H9 (cell line): ENCODE results near the gene METTL27. TPM values are rescaled to one million over a fixed set of nuclear protein-coding genes. Genes with fewer than 3 reads are reported as not detected.

Source experiments
- DNase-seq: peaks from one replicate; pipeline ENCODE4 v3.0.0-alpha.2; 2017
- H2AFZ ChIP-seq: one replicate; pipeline ENCODE4 v1.6.1; 2013; ENCODE audit warnings: mild to moderate bottlenecking, low read length, control low read depth, moderate library complexity
- H2AK5ac ChIP-seq: 2 replicates; pipeline ENCODE4 v1.6.1; 2013; ENCODE audit warnings: low read length, control low read depth, mixed read lengths; ENCODE audit not compliant: insufficient read length
- H2BK120ac ChIP-seq: one replicate; pipeline ENCODE4 v1.6.1; 2013; ENCODE audit warnings: low read depth, mild to moderate bottlenecking, low read length, control low read depth, inconsistent platforms; ENCODE audit not compliant: poor library complexity, severe bottlenecking
- H2BK12ac ChIP-seq: 2 replicates; pipeline ENCODE4 v1.6.1; 2013; ENCODE audit warnings: low read length, control low read depth, mixed read lengths, low read depth; ENCODE audit not compliant: insufficient read length
- H2BK15ac ChIP-seq: 2 replicates; pipeline ENCODE4 v1.6.1; 2013; ENCODE audit warnings: low read depth, low read length, control low read depth
- H2BK20ac ChIP-seq: one replicate; pipeline ENCODE4 v1.6.1; 2013; ENCODE audit warnings: low read depth, mild to moderate bottlenecking, low read length, control low read depth, inconsistent platforms; ENCODE audit not compliant: poor library complexity, severe bottlenecking
- H2BK5ac ChIP-seq: 2 replicates; pipeline ENCODE4 v1.6.1; 2013; ENCODE audit warnings: low read length, control low read depth, mixed read lengths; ENCODE audit not compliant: insufficient read length
- H3K14ac ChIP-seq: 2 replicates; pipeline ENCODE4 v1.6.1; 2013; ENCODE audit warnings: low read length, control low read depth; ENCODE audit not compliant: insufficient read depth
- H3K18ac ChIP-seq: 2 replicates; pipeline ENCODE4 v1.6.1; 2013; ENCODE audit warnings: low read depth, mild to moderate bottlenecking, mixed read lengths, low read length, control low read depth; ENCODE audit not compliant: insufficient read length
- H3K23ac ChIP-seq: 2 replicates; pipeline ENCODE4 v1.6.1; 2013; ENCODE audit warnings: low read length, control low read depth, mixed read lengths, low read depth; ENCODE audit not compliant: insufficient read length
- H3K23me2 ChIP-seq: 2 replicates; pipeline ENCODE4 v1.6.1; 2013; ENCODE audit warnings: low read depth, mild to moderate bottlenecking, mixed read lengths, low read length, control low read depth; ENCODE audit not compliant: insufficient read length, poor library complexity, severe bottlenecking
- H3K27ac ChIP-seq: 2 replicates; pipeline ENCODE4 v1.5.1; 2013; ENCODE audit warnings: low read length, control low read depth, mixed read lengths, low read depth; ENCODE audit not compliant: insufficient read length
- H3K27me3 ChIP-seq: 2 replicates; pipeline ENCODE4 v1.6.1; 2013; ENCODE audit warnings: low read length, control low read depth, inconsistent platforms; ENCODE audit not compliant: insufficient read depth
- H3K4ac ChIP-seq: 2 replicates; pipeline ENCODE4 v1.6.1; 2013; ENCODE audit warnings: low read depth, mild to moderate bottlenecking, control low read depth, inconsistent platforms, low read length, moderate library complexity
- H3K4me1 ChIP-seq: 2 replicates; pipeline ENCODE4 v1.6.1; 2013; ENCODE audit warnings: low read length, control low read depth, inconsistent platforms; ENCODE audit not compliant: insufficient read depth
- H3K4me2 ChIP-seq: 2 replicates; pipeline ENCODE4 v1.6.1; 2013; ENCODE audit warnings: low read length, control low read depth, mixed read lengths; ENCODE audit not compliant: insufficient read length, insufficient read depth
- H3K56ac ChIP-seq: 2 replicates; pipeline ENCODE4 v1.6.1; 2013; ENCODE audit warnings: low read depth, mild to moderate bottlenecking, mixed read lengths, low read length, control low read depth; ENCODE audit not compliant: insufficient read length
- H3K79me1 ChIP-seq: 2 replicates; pipeline ENCODE4 v1.6.1; 2013; ENCODE audit warnings: low read depth, mild to moderate bottlenecking, moderate library complexity, low read length, control low read depth, inconsistent platforms; ENCODE audit not compliant: insufficient read depth, poor library complexity, severe bottlenecking
- H3K79me2 ChIP-seq: 2 replicates; pipeline ENCODE4 v1.6.1; 2013; ENCODE audit warnings: low read length, control low read depth, inconsistent platforms; ENCODE audit not compliant: insufficient read depth
- H3K9ac ChIP-seq: 2 replicates; pipeline ENCODE4 v1.6.1; 2013; ENCODE audit warnings: low read length, control low read depth, mixed read lengths; ENCODE audit not compliant: insufficient read length; ENCODE audit errors: extremely low read depth
- H3K9me3 ChIP-seq: one replicate; pipeline ENCODE4 v1.6.1; 2013; ENCODE audit warnings: low read depth, low read length, inconsistent platforms; ENCODE audit not compliant: control insufficient read depth
- H3T11ph ChIP-seq: one replicate; pipeline ENCODE4 v1.6.1; 2013; ENCODE audit warnings: mild to moderate bottlenecking, low read length, control low read depth, inconsistent platforms
- H4K20me1 ChIP-seq: one replicate; pipeline ENCODE4 v1.6.1; 2013; ENCODE audit not compliant: control insufficient read depth, insufficient read length, insufficient read depth
- H4K5ac ChIP-seq: 2 replicates; pipeline ENCODE4 v1.6.1; 2013; ENCODE audit warnings: low read depth, mild to moderate bottlenecking, mixed read lengths, low read length, control low read depth; ENCODE audit not compliant: insufficient read length
- H4K8ac ChIP-seq: replicated peaks from 2 replicates; pipeline ENCODE4 v1.6.1; 2013; ENCODE audit warnings: low read length, control low read depth, mixed read lengths, low read depth; ENCODE audit not compliant: insufficient read length
- H4K91ac ChIP-seq: 2 replicates; pipeline ENCODE4 v1.6.1; 2013; ENCODE audit warnings: low read depth, mild to moderate bottlenecking, moderate library complexity, mixed read lengths, low read length, control low read depth; ENCODE audit not compliant: insufficient read length
- H3K27ac Mint-ChIP-seq, 3 experiments: 2 replicates in 2 of 3; 3 replicates in 1 of 3; pipeline ENCODE4 v1.8.0; 2020 to 2021; ENCODE audit warnings: mixed read lengths in 3 of 3, mild to moderate bottlenecking in 1 of 3, moderate library complexity in 1 of 3
- H3K27me3 Mint-ChIP-seq: 2 replicates; pipeline ENCODE4 v1.8.0; 2021; ENCODE audit warnings: low read depth, mild to moderate bottlenecking, moderate library complexity, mixed read lengths
- H3K36me3 Mint-ChIP-seq, 3 experiments: 2 replicates in 2 of 3; 3 replicates in 1 of 3; pipeline ENCODE4 v1.8.0; 2020 to 2021; ENCODE audit warnings: low read depth in 3 of 3, mixed read lengths in 3 of 3; ENCODE audit not compliant: insufficient read depth in 1 of 3
- H3K4me1 Mint-ChIP-seq, 2 experiments: 2 replicates each; pipeline ENCODE4 v1.8.0; 2020; ENCODE audit warnings: mixed read lengths in 2 of 2
- H3K4me3 Mint-ChIP-seq, 2 experiments: 2 replicates in 1 of 2; 3 replicates in 1 of 2; pipeline ENCODE4 v1.8.0; 2020 to 2021; ENCODE audit warnings: mild to moderate bottlenecking in 2 of 2, mixed read lengths in 2 of 2, moderate library complexity in 1 of 2
- H3K9me3 Mint-ChIP-seq, 2 experiments: 2 replicates in 1 of 2; 3 replicates in 1 of 2; pipeline ENCODE4 v1.8.0; 2020; ENCODE audit warnings: mild to moderate bottlenecking in 2 of 2, mixed read lengths in 2 of 2, moderate library complexity in 1 of 2
- CTCF ChIP-seq: fragments of 200-600 bp; sonication (generic); conservative IDR thresholded peaks from 3 replicates; pipeline ENCODE4 v1.8.0; 2021; ENCODE audit warnings: antibody characterized with exemption, mild to moderate bottlenecking
- WGBS: extraction: QIAGEN DNeasy Blood & Tissue Kit; methylation state at CpG from one replicate; pipeline ENCODE4 v1.1.7; 2013; ENCODE audit warnings: missing lambda C conversion rate, low lambda C conversion rate, mixed read lengths; ENCODE audit not compliant: insufficient read length; ENCODE audit errors: extremely low coverage; 5-methylcytosine and 5-hydroxymethylcytosine counted together
- total RNA-seq: library from RNA; stranded (reverse); gene quantifications from 2 replicates; pipeline ENCODE4 v1.2.1, GENCODE V29; 2021

Gene METTL27
- total RNA-seq, 1 experiment from 2014 or later = 13.5 TPM

DNA sequence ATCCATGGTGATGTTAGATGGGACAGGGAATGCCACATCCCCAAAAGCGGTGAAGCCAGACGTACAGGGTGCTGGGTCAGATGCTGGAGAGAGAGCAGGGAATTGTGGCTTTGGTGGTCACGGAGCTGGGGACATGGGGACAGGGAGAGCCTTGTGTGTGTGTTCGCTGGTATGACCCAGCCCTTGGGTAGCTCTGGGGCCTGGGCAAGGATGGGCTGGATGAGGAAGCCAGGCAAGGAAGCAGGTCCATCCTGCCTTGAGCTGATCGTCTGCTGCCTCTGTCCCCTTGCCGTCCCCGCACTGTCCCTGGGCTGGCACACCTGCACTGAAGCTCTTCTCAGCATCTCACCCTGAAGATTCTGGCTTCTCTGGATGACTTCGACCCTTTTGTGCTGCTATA is 26.9 kb downstream of the METTL27 start:
- no peak for DNase-seq
- Histone ChIP-seq H3K9ac (no peak overlapping the region), H4K5ac (no peak overlapping the region), H2AFZ (no peak overlapping the region), H3K27ac (no peak overlapping the region), H3K27me3 (no peaks in the 10 kb centered on the region), H3K4me1 (peaks cover 2% of the 10 kb centered on the region; the same call in 1 of the 2 replicates), H3K9me3 (no peaks in the 10 kb centered on the region), H3K18ac (peak overlapping the region; percentile 11), H3K23me2 (no peaks in the 10 kb centered on the region), H2BK120ac (no peak overlapping the region), H3K14ac (no peak overlapping the region), H4K20me1 (no peaks in the 10 kb centered on the region), H4K91ac (no peak overlapping the region), H3K4me2 (no peak overlapping the region), H4K8ac (no peak overlapping the region), H3K79me2 (no peaks in the 10 kb centered on the region), H2BK12ac (no peak overlapping the region), H3K56ac (no peak overlapping the region), H3K79me1 (no peaks in the 10 kb centered on the region), H2AK5ac (no peak overlapping the region), H2BK20ac (no peak overlapping the region), H2BK5ac (no peak overlapping the region), H3T11ph (no peak overlapping the region), H3K23ac (no peak overlapping the region), H3K4ac (no peak overlapping the region), H2BK15ac (no peak overlapping the region)
- Mint-ChIP-seq H3K27me3 (peaks cover 9% of the 10 kb centered on the region), H3K9me3 (peaks cover 0 to 3% of the 10 kb centered on the region in 2 experiments; a peak in 1 of 5 replicates), H3K36me3 (no peaks in the 10 kb centered on the region; a peak in 1 of 7 replicates), H3K4me3 (no peak overlapping the region), H3K27ac (no peak overlapping the region), H3K4me1 (peaks cover 6 to 13% of the 10 kb centered on the region in 2 experiments)
- no CpG with 5 or more reads among the region's 8 CpGs for WGBS
- TF ChIP-seq CTCF = no peak
